HFF-Myc (cell line): ENCODE results near the gene GARIN5A.

ENCODE experiments used
- DNase-seq: peaks from one replicate; pipeline ENCODE4 v3.0.0-alpha.2; 2011; ENCODE audit warnings: low read depth; ENCODE audit errors: extremely low read depth
- H3K4me3 ChIP-seq: replicated peaks from 2 replicates; pipeline ENCODE4 v1.5.1; 2011; ENCODE audit warnings: low read depth, mild to moderate bottlenecking, control low read depth, low read length
- TF ChIP-seq, protein P1 (sequence below): IDR thresholded peaks from 2 replicates; pipeline ENCODE4 v1.5.1; 2012; ENCODE audit warnings: mild to moderate bottlenecking, low read depth, low read length, control low read depth; ENCODE audit errors: missing control alignments

GARIN5A gene

DNA sequence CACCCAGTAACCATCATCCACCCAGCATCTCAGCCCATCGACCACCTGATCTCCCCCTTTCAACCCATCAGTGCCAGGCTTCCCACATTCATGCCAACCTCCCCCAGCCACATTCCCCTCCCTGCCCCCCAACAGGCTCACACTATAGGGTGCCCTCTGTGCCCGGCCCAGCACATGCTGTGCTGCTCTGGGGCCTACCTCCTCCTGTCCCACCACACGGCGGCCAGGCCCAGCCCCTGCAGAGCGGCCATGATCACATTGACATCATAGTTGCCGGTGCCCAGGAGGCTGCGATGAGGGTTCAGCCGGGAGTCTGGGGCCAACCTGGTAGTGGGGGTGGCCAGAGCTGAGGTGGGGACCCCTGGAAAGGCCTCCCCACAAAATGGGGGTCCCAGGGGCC, 30.7 kb upstream of the GARIN5A start:
- TF ChIP-seq, protein P1, sequence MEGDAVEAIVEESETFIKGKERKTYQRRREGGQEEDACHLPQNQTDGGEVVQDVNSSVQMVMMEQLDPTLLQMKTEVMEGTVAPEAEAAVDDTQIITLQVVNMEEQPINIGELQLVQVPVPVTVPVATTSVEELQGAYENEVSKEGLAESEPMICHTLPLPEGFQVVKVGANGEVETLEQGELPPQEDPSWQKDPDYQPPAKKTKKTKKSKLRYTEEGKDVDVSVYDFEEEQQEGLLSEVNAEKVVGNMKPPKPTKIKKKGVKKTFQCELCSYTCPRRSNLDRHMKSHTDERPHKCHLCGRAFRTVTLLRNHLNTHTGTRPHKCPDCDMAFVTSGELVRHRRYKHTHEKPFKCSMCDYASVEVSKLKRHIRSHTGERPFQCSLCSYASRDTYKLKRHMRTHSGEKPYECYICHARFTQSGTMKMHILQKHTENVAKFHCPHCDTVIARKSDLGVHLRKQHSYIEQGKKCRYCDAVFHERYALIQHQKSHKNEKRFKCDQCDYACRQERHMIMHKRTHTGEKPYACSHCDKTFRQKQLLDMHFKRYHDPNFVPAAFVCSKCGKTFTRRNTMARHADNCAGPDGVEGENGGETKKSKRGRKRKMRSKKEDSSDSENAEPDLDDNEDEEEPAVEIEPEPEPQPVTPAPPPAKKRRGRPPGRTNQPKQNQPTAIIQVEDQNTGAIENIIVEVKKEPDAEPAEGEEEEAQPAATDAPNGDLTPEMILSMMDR, result no peak
- DNase-seq, result no peak
- no peak overlapping the region for H3K4me3 ChIP-seq

DNA sequence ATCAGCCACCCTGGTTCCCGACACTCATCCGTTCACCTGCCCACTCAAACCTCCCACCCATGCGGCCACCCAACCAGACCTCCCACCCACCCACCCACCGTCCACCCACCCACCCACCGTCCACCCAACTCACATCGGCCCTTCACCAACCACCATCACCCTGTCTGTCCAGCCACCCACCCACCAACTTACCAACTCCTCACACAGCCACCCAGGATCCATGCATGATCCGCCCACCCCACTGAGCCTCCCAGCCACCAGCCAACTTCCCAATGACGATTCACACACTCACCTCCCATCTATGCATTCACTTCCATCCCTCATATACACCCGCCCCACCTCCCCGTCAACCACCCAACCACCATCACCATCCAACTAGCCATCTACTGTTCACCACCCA, 30.1 kb upstream of the GARIN5A start:
- no peak for DNase-seq
- TF ChIP-seq, protein P1, result no peak
- H3K4me3 ChIP-seq, result no peak overlapping the region

DNA sequence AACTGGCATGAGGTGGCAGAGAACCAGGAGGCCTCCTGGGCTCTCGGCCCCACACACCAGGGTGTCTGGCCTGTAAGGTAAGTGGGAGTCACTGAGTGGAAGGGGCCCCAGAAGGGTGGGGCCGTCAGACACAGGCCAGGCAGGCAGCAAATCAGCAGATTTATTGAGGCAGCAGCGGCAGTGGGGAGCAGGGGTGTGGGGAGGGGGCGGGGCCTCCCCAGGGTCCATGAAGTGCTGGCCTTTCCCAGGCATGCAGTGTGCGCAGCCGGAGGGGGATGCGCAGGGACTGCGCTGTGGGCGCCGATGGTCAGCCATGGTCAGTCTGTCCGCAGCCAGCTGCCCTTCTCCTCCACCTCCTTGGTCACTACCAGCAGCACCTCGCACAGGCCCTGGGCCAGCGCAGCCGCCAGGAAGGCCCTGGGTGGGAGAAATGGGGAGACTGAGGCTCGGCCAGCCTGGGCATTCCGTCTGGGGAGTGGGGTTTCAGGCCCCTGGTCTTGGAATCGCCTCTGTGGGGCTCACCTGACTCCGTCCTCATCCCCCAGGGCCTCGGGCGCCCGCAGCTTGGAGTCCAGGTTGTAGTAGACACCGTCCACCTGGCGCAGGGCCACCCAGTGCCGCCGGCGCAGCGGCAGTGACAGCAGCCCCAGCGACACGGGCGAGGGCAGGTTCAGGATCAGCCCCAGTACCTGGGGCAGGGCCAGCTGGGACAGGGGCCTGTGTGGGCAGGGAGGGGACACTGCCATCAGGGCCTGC, 29.4 kb upstream of the GARIN5A start:
- TF ChIP-seq, protein P1, result no peak
- no peak overlapping the region for H3K4me3 ChIP-seq
- no peak for DNase-seq

DNA sequence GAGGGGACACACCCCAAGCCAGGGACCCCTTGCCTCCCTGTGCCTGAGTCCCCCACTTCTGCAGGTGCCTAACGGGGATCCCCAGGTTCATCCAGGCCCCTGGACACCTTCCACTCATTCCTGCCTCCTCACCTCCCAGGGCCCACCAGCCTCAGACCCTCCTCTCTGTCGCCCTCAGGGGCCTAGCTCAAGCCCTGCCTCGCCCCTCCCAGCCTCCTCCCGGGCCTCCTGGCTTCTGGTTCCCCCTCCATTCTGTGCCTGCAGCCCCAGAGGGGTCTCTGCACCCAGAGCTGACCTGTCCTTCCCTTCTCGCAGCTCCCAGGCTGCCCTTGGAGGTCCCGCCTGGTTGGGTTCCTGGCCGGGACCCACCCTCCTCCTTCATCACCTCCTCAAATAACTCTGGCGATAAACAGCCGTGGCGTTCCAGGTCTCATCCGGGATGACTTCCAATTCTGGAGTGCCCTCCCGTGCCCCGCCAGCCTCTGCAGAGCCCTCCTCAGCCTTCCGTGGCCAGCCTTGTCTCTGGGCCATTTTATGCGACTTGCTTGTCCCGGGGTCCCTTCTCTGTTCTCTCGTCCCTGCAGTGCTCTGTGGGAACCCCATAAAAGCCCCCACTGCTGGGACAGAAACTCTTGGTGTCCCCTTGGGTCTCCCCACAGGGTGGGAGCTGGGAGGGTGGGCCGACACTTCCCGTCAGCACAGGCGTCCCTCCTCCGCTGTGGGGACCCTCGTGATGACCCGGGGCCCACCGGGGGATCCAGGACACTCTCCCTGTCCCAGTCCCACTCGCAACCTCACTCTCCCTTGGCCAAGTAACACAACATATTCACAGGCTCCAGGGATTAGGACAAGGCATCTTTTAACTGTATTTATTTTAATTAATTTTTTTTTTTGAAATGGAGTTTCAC, 25.2 kb upstream of the GARIN5A start:
- DNase-seq, result no peak
- TF ChIP-seq, protein P1, result no peak
- H3K4me3 ChIP-seq, result no peak overlapping the region

DNA sequence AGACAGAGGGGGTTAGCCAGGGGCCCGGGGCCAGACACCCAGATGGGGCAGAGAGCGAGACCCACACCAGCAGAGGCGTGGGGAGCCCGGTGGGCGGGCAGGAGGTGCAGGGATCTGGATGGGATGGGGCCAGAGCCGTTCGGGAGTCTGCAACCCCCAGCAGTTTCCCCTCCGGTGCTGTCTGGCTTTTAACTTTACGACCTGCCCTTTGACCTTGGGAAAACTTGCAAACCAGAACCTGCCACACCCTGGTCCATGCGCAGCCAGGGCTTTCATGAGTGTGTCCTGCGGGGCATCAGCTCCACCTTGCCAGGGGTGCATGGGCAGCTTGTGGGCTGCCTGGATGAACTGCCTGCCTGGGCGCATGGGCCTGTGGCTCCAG, 24.5 kb upstream of the GARIN5A start:
- TF ChIP-seq, protein P1, result no peak
- DNase-seq, result no peak
- H3K4me3 ChIP-seq, result no peak overlapping the region

DNA sequence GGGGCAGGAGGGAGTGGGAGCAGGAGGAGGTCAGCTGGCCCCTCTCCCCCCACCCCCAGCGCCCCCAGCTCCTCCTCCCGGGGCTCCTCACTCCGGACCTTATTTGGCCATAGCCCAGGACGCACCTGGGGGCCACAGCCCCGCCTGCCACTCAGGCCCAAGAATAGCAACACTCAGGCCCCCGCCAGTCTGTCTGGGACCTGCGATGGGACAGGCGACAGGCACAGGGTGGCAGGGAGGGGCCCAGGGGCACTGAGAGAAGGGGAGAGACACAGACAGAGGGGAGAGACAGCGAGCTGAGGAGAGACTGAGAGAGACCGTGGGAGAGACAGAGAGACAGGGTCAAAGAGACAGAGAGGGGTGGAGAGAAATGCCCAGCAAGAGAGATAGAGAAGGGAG, 24.1 kb upstream of the GARIN5A start:
- TF ChIP-seq, protein P1, result no peak
- no peak for DNase-seq
- H3K4me3 ChIP-seq, result no peak overlapping the region
